HUES6 (cell line): ENCODE results near the gene MSTO1.
"Not testable (repeated sequence)": the region's sequence is repeated elsewhere in the genome, so short reads cannot be mapped to it uniquely, and the experiment has no call there.

ENCODE experiments used
- H3K27ac ChIP-seq: 2 replicates; pipeline ENCODE4 v1.7.0; 2013; ENCODE audit warnings: low read depth, mild to moderate bottlenecking, low read length, inconsistent platforms
- H3K27me3 ChIP-seq: 2 replicates; pipeline ENCODE4 v1.6.1; 2013; ENCODE audit warnings: low read length; ENCODE audit not compliant: control insufficient read depth, insufficient read depth
- H3K36me3 ChIP-seq: 2 replicates; pipeline ENCODE4 v1.6.1; 2013; ENCODE audit warnings: low read length; ENCODE audit not compliant: control insufficient read depth, insufficient read depth
- H3K4me1 ChIP-seq: 2 replicates; pipeline ENCODE4 v1.6.1; 2013; ENCODE audit warnings: low read length; ENCODE audit not compliant: control insufficient read depth, insufficient read depth
- H3K4me3 ChIP-seq: 2 replicates; pipeline ENCODE4 v1.5.1; 2013; ENCODE audit warnings: low read depth, low read length
- H3K9ac ChIP-seq: one replicate; pipeline ENCODE4 v1.6.1; 2013; ENCODE audit warnings: mild to moderate bottlenecking, low read length
- H3K9me3 ChIP-seq: 2 replicates; pipeline ENCODE4 v1.6.1; 2013; ENCODE audit warnings: low read depth, low read length; ENCODE audit not compliant: control insufficient read depth, insufficient read depth

Gene MSTO1

DNA sequence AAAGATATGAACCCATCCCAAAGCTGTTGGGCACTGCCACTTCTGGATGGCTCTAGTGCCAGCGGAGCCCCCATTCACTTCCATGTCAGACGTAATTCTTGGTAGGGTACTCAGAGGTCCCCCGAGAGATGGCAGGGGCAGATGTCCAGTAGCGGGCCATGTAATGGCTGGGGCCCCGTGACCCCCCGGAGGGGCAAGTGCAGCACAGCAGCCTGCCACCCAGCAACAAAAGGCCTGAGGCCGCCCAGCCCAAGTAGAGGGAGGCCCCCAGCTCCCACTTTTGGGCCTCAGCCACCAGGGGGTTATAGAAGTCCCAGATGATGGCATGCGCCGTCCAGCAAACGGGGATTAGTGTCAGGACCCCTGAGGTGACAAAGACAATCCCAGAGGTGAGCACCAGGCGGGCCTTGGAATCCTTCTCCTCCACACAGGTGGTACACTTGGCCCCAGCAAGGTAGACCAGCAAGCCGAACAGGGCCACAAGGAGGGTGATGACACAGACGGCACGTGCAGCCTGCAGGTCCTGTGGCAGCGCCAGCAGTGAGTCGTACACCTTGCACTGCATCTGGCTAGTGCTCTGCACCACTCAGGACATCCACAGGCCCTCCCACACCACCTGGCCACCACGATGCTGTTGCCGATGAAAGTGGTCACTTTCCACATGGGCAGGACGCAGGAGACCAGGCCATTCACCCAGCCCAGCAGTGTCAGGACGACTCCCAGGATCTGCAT is 19.3 kb upstream of the MSTO1 start:
- not testable (repeated sequence) for H3K4me1 ChIP-seq, H3K36me3 ChIP-seq, H3K4me3 ChIP-seq, H3K27ac ChIP-seq, H3K27me3 ChIP-seq, H3K9ac ChIP-seq, H3K9me3 ChIP-seq

DNA sequence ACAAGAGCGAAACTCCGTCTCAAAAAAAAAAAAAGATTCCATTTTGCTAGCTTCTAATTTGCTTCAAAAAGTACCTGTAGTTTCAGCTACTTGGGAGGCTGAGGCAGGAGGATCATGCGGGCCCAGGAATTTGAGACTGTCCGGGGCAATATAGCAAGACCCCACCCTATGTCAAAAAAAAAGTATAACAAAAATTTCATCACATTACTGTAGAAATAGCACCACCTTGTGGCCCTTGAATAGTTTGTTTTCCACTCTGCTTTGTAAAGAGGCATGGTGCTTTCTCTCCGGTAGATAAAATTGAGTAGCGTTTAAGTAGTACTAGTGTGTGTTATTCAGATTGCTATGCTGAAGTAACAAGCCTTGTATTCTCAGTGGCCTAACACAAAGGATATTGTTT is 18.2 kb upstream of the MSTO1 start:
- Histone ChIP-seq H3K27ac (no peak overlapping the region), H3K9ac (no peak overlapping the region), H3K36me3 (no peaks in the 10 kb centered on the region), H3K9me3 (no peaks in the 10 kb centered on the region), H3K4me1 (peaks cover 3% of the 10 kb centered on the region; the same call in 1 of the 2 replicates), H3K4me3 (no peak overlapping the region), H3K27me3 (no peaks in the 10 kb centered on the region)

DNA sequence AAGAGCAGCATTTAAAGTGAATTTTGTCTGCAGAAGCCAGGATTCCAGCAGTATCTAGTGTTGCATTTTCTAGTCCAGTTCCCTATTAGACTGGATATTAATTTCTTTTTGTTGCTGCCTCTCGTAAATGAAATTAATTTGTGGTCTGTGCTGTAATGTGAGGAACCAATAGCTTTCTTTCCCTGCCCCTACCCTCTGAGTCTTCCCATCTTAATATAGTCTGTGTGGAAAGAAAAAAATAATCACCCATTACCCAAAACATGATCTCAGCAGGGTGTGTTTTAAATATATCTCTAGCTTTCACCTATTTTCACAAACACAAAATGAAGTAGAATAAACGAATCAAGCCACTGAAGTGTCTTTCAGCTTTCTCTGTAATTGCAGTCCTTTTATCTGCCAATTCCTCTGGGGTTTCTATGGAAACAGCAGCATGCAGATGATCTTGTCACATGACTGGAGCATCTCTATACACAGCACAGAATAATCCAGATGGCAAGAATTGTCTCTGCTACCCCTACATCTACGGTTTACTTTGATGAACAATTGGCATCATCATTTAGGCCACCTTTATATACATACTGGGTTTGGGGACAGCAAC is 14.0 kb upstream of the MSTO1 start:
- not testable (repeated sequence) for H3K36me3 ChIP-seq, H3K27ac ChIP-seq, H3K9ac ChIP-seq, H3K4me3 ChIP-seq, H3K27me3 ChIP-seq, H3K9me3 ChIP-seq
- H3K4me1 ChIP-seq = peaks cover 17% of the 10 kb centered on the region

GRCh38 chr1:155596864-155597263 is 13.2 kb upstream of the MSTO1 start:
- no peak overlapping the region for H3K9ac ChIP-seq
- H3K36me3 ChIP-seq = no peaks in the 10 kb centered on the region
- H3K27me3 ChIP-seq = no peaks in the 10 kb centered on the region
- peaks cover 17% of the 10 kb centered on the region for H3K4me1 ChIP-seq
- no peak overlapping the region for H3K4me3 ChIP-seq
- no peaks in the 10 kb centered on the region for H3K9me3 ChIP-seq
- H3K27ac ChIP-seq = no peak overlapping the region

- peaks cover 15% of the 10 kb centered on the region for H3K4me1 ChIP-seq
- H3K4me3 ChIP-seq = peak overlapping the region; percentile 29
- H3K27me3 ChIP-seq = no peaks in the 10 kb centered on the region
- no peaks in the 10 kb centered on the region for H3K9me3 ChIP-seq
- no peaks in the 10 kb centered on the region for H3K36me3 ChIP-seq
- peak overlapping the region; percentile 10; the same call in 1 of the 2 replicates for H3K27ac ChIP-seq
- peak overlapping the region; percentile 70 for H3K9ac ChIP-seq
These were observed 11.1 kb upstream of the MSTO1 start for GRCh38 chr1:155598842-155599331.

- H3K27ac ChIP-seq = peak overlapping the region; percentile 68; the same call in 1 of the 2 replicates
- H3K4me1 ChIP-seq = peaks cover 15% of the 10 kb centered on the region
- H3K27me3 ChIP-seq, H3K4me3 ChIP-seq, H3K36me3 ChIP-seq, H3K9me3 ChIP-seq: not testable (repeated sequence)
- peak overlapping the region; percentile 57 for H3K9ac ChIP-seq
These were observed 10.0 kb upstream of the MSTO1 start for GRCh38 chr1:155599828-155600572.

- Histone ChIP-seq H3K36me3 (peaks cover 8% of the 10 kb centered on the region), H3K27ac (no peak overlapping the region)
These were observed 2.3 kb upstream of the MSTO1 start for GRCh38 chr1:155607708-155608107.

GRCh38 chr1:155608888-155609225 is 1.2 kb upstream of the MSTO1 start:
- H3K4me1 ChIP-seq = 0 out of 2 replicates have a peak, but pooled peaks cover 3% of the 10 kb centered on the region
- H3K4me3 ChIP-seq = no peak overlapping the region
- H3K9ac ChIP-seq = no peak overlapping the region
- no peaks in the 10 kb centered on the region for H3K27me3 ChIP-seq
- no peak overlapping the region for H3K27ac ChIP-seq
- peaks cover 14% of the 10 kb centered on the region for H3K36me3 ChIP-seq
- no peaks in the 10 kb centered on the region for H3K9me3 ChIP-seq

More at GRCh38 chr1:155607708-155608107, 2.3 kb upstream of the MSTO1 start:
- 0 out of 2 replicates have a peak, but pooled peaks cover 3% of the 10 kb centered on the region for H3K4me1 ChIP-seq
- H3K27me3 ChIP-seq = no peaks in the 10 kb centered on the region
- no peak overlapping the region for H3K9ac ChIP-seq
- no peak overlapping the region for H3K4me3 ChIP-seq
- H3K9me3 ChIP-seq = no peaks in the 10 kb centered on the region

DNA sequence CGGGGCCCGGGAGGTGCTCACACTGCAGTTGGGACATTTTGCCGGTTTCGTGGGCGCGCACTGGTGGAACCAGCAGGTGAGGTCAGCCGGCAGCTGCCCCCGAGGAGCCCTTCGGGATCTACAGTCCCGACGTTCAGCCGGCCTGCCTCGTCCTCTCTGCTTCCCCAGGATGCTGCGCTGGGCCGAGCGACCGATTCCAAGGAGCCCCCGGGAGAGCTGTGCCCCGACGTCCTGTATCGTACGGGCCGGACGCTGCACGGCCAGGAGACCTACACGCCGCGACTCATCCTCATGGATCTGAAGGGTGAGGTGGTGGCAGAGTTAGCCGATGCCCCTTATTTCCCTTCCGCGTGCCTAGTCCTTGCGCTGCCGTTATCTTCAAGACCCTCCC is 234 bp downstream of the MSTO1 start:
- not testable (repeated sequence) for H3K27me3 ChIP-seq, H3K4me1 ChIP-seq, H3K9me3 ChIP-seq, H3K27ac ChIP-seq
- Histone ChIP-seq H3K36me3 (peaks cover 18% of the 10 kb centered on the region), H3K9ac (peak overlapping the region; percentile 50), H3K4me3 (peak overlapping the region; percentile 77)

DNA sequence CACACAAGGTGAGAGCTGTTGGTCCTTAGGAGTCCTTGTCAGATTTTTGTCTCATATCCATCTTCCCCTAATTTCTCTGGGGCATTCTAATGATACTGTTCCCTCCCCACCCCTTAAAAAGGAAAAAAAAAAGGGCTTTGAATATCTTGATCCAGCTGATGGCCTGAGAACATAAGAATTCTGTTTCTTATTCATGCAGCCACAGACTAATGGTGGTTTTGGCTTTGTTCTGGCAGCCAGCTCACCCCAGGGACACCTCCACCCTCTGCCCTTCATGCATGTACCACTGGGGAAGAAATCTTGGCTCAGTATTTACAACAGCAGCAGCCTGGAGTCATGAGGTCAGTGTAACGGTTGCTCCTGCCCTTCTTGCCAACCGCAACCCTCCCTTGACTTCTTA is 3.2 kb downstream of the MSTO1 start:
- peaks cover 18% of the 10 kb centered on the region for H3K36me3 ChIP-seq
- H3K4me1 ChIP-seq, H3K4me3 ChIP-seq, H3K9me3 ChIP-seq, H3K27me3 ChIP-seq, H3K27ac ChIP-seq, H3K9ac ChIP-seq: not testable (repeated sequence)

- peaks cover 6% of the 10 kb centered on the region; the same call in 1 of the 2 replicates for H3K4me1 ChIP-seq
- no peak overlapping the region for H3K27ac ChIP-seq
- H3K4me3 ChIP-seq = no peak overlapping the region
- H3K36me3 ChIP-seq = peaks cover 2% of the 10 kb centered on the region; the same call in 1 of the 2 replicates
- peaks cover 33% of the 10 kb centered on the region for H3K9me3 ChIP-seq
- H3K27me3 ChIP-seq = no peaks in the 10 kb centered on the region
- H3K9ac ChIP-seq = no peak overlapping the region
These were observed 12.2 kb downstream of the MSTO1 start for GRCh38 chr1:155622191-155622590.
